Measurements from ENCODE around the gene DOK4.

Gene DOK4

DNA sequence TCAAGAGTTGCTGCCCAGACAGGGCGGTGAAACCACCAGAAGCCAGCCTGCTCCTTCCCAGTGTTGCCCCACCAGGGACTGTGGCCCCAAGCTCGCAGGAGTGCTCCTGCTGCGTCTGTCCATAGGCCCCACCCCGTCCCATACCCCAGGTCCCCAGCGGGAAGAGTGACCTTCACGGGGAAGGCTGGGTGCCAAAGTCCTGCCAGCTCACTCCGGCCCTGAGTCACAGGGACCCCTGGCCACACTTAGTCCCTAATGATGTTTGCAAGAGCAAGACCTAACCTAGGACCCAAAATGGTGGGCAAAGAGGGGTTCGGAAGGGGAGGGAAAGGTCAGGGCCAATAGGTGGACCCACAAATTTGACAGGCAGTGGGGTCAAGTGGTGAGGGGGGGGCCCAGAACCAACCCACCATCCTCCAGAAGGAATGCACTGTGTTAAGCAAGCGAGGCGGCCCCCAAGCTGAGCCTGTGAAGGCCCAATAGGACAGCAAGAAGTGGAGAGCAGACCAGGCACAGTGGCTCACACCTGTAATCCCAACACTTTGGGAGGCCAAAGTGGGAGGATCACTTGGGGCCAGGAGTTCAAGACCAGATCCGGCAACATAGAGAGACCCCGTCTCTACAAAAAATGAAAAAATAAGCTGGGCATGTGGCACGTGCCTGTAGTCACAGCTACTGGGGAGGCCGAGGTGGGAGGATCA, 3.3 kb downstream of the DOK4 start:
- no peak overlapping the region for H3K4me3 ChIP-seq (ENCODE audit: low read depth, low read length)
- TF ChIP-seq, protein P1, sequence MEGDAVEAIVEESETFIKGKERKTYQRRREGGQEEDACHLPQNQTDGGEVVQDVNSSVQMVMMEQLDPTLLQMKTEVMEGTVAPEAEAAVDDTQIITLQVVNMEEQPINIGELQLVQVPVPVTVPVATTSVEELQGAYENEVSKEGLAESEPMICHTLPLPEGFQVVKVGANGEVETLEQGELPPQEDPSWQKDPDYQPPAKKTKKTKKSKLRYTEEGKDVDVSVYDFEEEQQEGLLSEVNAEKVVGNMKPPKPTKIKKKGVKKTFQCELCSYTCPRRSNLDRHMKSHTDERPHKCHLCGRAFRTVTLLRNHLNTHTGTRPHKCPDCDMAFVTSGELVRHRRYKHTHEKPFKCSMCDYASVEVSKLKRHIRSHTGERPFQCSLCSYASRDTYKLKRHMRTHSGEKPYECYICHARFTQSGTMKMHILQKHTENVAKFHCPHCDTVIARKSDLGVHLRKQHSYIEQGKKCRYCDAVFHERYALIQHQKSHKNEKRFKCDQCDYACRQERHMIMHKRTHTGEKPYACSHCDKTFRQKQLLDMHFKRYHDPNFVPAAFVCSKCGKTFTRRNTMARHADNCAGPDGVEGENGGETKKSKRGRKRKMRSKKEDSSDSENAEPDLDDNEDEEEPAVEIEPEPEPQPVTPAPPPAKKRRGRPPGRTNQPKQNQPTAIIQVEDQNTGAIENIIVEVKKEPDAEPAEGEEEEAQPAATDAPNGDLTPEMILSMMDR (IDR thresholded peaks at IDR 0.05; ENCODE audit: insufficient read depth, low read depth, low read length, missing control alignments): no peak
- DNase-seq (ENCODE audit: low read depth): no peak

DNA sequence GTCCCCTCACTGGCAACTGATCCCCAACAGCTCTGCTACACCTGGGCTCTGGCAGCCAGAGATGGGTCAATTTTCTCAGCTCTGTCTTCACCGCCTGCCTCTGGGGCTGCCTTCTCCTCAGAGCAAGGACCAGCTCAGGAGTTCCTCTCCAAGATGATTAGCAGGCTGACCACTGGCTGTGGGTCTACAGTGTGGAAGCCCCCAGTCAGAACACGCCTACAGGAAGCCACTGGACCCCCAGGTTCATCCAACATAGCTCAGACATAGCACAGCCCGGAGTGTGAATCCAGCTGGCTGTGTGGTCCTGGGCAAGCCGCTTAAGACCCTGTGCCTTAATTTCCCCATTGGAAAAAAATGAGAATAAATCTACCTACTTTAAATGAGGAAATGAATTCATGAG, 4.9 kb downstream of the DOK4 start:
- H3K4me3 ChIP-seq (ENCODE audit: low read depth, low read length): no peak overlapping the region
- no peak for DNase-seq (ENCODE audit: low read depth)
- TF ChIP-seq, protein P1 (IDR thresholded peaks at IDR 0.05; ENCODE audit: insufficient read depth, low read depth, low read length, missing control alignments): no peak

DNA sequence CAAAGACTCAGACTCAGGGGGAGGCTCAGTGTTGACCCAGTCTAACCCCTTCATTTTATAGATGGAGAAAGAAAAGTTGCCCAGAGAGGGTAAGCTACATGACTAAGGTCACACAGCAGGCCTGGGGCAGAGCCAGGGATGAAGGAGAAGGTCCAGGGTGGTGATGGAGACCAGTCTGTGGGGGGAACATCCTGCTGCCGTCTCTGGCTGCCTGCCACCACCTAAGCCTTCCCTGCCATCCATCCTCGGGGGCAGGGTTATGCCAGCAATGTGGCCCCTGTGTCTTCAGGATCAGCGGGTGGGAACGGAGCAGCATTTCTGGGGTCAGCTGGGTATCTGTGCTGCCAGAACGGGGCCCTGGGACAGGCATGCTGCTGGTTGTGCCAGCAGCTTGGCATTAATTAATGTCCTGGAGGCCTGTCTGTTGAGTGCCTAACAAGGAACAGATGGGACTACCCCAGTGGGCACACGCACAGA, 5.5 kb downstream of the DOK4 start:
- no peak for DNase-seq (ENCODE audit: low read depth)
- no peak overlapping the region for H3K4me3 ChIP-seq (ENCODE audit: low read depth, low read length)
- TF ChIP-seq, protein P1 (IDR thresholded peaks at IDR 0.05; ENCODE audit: insufficient read depth, low read depth, low read length, missing control alignments): no peak

DNA sequence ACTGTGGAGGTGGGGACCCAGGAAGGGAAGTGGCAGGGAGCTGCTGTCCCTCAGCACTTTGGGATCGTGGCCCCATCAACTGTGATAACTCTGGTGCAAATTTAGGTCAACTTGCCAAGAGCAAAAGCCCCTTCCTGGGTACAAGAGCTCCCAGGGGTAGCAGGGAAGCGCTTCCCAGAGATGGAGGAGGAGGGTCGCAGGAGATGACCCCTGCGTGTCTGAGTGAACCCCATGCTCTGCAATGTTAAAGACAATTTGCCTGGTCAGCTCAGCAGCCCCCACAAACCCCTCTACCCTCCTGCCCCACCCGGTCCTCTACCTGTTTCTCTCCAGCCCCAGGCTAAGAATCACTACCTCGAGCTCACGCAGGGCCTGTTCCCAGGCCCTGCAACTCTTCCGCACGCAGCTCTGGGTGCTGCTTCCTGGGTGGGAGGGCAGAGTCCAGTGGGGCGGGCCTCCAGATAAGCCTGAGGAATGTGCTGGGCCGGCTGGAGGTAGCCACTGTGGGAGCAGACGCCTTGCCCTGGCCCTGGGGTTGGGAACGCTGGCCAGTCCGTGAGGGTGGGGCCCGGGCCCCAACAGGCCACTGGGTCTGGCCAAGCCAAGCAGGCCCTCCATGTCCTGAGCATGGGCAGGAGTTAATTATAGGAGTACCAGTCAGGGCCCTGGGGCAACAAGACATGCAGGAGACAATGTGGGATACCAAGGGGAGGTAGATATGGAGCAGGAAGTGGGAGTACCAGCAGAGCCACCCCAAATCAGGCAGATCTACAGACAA, 6.1 kb downstream of the DOK4 start:
- H3K4me3 ChIP-seq (ENCODE audit: low read depth, low read length): no peak overlapping the region
- no peak for DNase-seq (ENCODE audit: low read depth)
- TF ChIP-seq, protein P1 (IDR thresholded peaks at IDR 0.05; ENCODE audit: insufficient read depth, low read depth, low read length, missing control alignments): no peak

DNA sequence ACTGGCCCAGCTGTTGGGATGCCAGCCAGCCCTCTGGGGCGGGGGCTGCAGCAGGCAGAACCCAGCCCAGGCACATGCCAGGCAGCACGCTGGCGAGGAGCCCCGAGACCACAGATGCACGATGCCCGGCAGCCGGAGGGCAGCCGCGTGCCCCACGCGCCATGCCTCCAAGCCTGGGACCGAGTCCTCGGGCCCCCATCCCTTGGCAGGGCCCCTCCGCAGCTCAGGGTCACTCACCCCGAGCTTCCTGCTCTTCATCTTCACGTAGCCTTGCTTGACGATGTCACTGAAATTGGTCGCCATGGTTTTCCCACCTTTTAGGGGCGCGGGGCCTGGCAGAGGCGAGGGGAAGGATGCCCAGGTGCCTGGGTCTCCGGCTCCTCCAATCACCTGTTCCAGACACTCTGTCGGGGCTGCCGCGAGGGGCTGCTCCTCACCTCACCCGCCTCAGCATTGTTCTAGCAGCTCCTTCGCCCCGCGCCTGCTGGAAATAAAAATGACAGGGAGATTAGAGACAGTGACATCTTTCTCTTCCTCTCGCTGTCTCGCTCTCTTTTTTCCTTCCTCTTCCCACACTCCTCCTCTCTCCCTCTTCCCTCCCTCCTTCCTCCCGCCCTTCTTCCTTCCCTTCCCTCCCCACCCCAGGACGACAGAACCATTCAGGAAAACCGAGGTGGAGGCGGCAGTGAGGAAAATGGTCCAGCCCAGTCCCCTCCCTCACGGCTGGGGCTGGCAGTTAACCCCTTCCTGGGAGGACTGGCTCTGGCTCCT, 6.9 kb downstream of the DOK4 start:
- H3K4me3 ChIP-seq (ENCODE audit: low read depth, low read length): no peak overlapping the region
- TF ChIP-seq, protein P1 (IDR thresholded peaks at IDR 0.05; ENCODE audit: insufficient read depth, low read depth, low read length, missing control alignments): no peak
- DNase-seq (ENCODE audit: low read depth): no peak

DNA sequence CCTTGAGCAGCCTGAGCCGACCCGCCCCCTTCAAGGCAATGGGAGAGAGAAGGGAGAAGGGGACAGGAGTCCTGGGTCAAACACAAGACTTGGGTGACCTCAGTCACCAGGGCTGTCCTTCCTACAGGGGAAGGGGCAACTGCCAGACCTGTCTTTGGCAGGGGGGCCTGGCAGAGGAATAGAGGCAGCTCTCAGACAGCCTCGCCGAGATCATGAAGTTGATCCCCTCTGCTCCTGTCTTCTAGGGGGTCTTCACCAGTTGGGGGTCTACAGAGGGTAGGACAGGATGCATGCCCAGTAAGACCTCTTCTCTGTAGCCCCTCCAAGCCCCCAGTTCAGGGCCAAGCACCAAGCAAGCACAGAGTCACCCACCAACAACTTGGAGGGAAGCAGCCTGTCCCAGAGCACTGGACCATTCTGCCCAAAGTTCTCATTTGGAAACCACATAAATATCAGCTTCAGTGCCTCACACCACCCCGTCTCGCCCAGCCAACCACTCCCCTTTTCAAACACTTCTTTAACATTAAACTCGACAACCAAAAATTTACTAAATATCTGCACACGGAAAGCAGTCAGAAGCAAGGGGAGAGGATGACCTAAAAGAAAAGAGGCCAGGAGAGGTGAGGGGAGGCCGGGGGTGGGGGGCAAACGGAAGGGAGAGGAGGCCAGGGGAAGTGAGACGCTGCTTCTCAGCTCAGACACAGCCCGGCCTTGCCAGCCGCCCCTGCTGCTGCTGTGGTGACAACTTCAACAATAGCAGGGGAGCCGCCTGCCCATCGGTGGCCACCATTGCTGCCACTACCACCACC, 7.7 kb downstream of the DOK4 start:
- DNase-seq (ENCODE audit: low read depth): no peak
- H3K4me3 ChIP-seq (ENCODE audit: low read depth, low read length): no peak overlapping the region
- TF ChIP-seq, protein P1 (IDR thresholded peaks at IDR 0.05; ENCODE audit: insufficient read depth, low read depth, low read length, missing control alignments): no peak

Data from GM12865 (cell line).